Lower lobe of right lung (tissue), 2 donors: ENCODE measurements around the gene PKNOX2. TPM values are rescaled to one million over a fixed set of nuclear protein-coding genes. Genes with fewer than 3 reads are reported as not detected.

Experiments
- ATAC-seq, 2 donors: fragments of 200-7000 bp; cut with Tn5 transposase; one replicate each; pipeline ENCODE4 v1.9.1; 2020 to 2022; ENCODE audit warnings: mild to moderate bottlenecking in 2 of 2, moderate library complexity in 2 of 2
- DNase-seq: peaks from one replicate; pipeline ENCODE4 v3.0.0-alpha.2; 2020
- H3K27ac ChIP-seq: fragments of 200-600 bp; one replicate; pipeline ENCODE4 v1.8.0; 2022
- H3K27me3 ChIP-seq: fragments of 200-600 bp; one replicate; pipeline ENCODE4 v1.8.0; 2022; ENCODE audit warnings: low read depth
- H3K36me3 ChIP-seq: fragments of 200-600 bp; one replicate; pipeline ENCODE4 v1.8.0; 2022; ENCODE audit warnings: mild to moderate bottlenecking
- H3K4me1 ChIP-seq: fragments of 200-600 bp; one replicate; pipeline ENCODE4 v1.8.0; 2022
- H3K4me3 ChIP-seq: fragments of 200-600 bp; one replicate; pipeline ENCODE4 v1.8.0; 2022; ENCODE audit warnings: mild to moderate bottlenecking
- H3K9me3 ChIP-seq: fragments of 200-600 bp; one replicate; pipeline ENCODE4 v1.8.0; 2022
- CTCF ChIP-seq: fragments of 200-600 bp; IDR thresholded peaks from one replicate; pipeline ENCODE4 v1.8.0; 2022; ENCODE audit warnings: antibody characterized with exemption, mild to moderate bottlenecking
- intact Hi-C: fragments of 100-400 bp; cut with DNase I; formaldehyde crosslinking; loops from one replicate; pipeline ENCODE4 v1.11.0; 2022
- total RNA-seq: library from RNA; stranded (reverse); fragmentation: NEBNext Ultra II Directional; extraction: Animal tissue kit (Norgen Biotek cat#: 25700); gene quantifications from one replicate; pipeline ENCODE4 v1.2.1, GENCODE V29; 2021
- donor health status: DM: no; HTN: yes; CAD: no; lungs with severe emphysema.

Gene PKNOX2
- total RNA-seq, 1 donor from 2014 or later: 14.4 TPM

- DNase-seq: no peak
- Histone ChIP-seq H3K4me1 (peaks cover 16% of the 10 kb centered on the region), H3K36me3 (no peaks in the 10 kb centered on the region), H3K27me3 (peaks cover 38% of the 10 kb centered on the region), H3K9me3 (no peaks in the 10 kb centered on the region), H3K27ac (no peak overlapping the region), H3K4me3 (no peak overlapping the region)
- intact Hi-C loops: no loop called here
- TF ChIP-seq CTCF: no peak
- ATAC-seq: no peak
Observed at GRCh38 chr11:125372088-125372487, 207.5 kb downstream of the PKNOX2 start.

- H3K27me3 ChIP-seq: peaks cover 38% of the 10 kb centered on the region
- intact Hi-C loops: no loop called here
- ATAC-seq (no peak), DNase-seq (no peak)
- peaks cover 16% of the 10 kb centered on the region for H3K4me1 ChIP-seq
- TF ChIP-seq CTCF: no peak
- H3K4me3 ChIP-seq: no peak overlapping the region
- no peaks in the 10 kb centered on the region for H3K9me3 ChIP-seq
- H3K36me3 ChIP-seq: no peaks in the 10 kb centered on the region
- peak overlapping the region; percentile 41 for H3K27ac ChIP-seq
Observed at GRCh38 chr11:125372911-125373310, 208.4 kb downstream of the PKNOX2 start.

GRCh38 chr11:125373426-125374391 lies 209.2 kb downstream of the PKNOX2 start:
- intact Hi-C loops: no loop called here
- no peak overlapping the region for H3K4me3 ChIP-seq
- no peak for TF ChIP-seq CTCF
- no peaks in the 10 kb centered on the region for H3K36me3 ChIP-seq
- H3K27me3 ChIP-seq: peaks cover 38% of the 10 kb centered on the region
- ATAC-seq (peak; percentile 65 to 79), DNase-seq (no peak)
- no peaks in the 10 kb centered on the region for H3K9me3 ChIP-seq
- H3K27ac ChIP-seq: peak overlapping the region; percentile 56
- H3K4me1 ChIP-seq: peaks cover 16% of the 10 kb centered on the region

GRCh38 chr11:125374398-125374797 lies 209.8 kb downstream of the PKNOX2 start:
- H3K27me3 ChIP-seq: peaks cover 37% of the 10 kb centered on the region
- no peak overlapping the region for H3K4me3 ChIP-seq
- peaks cover 16% of the 10 kb centered on the region for H3K4me1 ChIP-seq
- H3K36me3 ChIP-seq: no peaks in the 10 kb centered on the region
- no peak for TF ChIP-seq CTCF
- DNase-seq (no peak), ATAC-seq (no peak)
- peak overlapping the region; percentile 56 for H3K27ac ChIP-seq
- no peaks in the 10 kb centered on the region for H3K9me3 ChIP-seq
- intact Hi-C loops: no loop called here

- no peak for TF ChIP-seq CTCF
- DNase-seq (no peak), ATAC-seq (no peak)
- H3K36me3 ChIP-seq: no peaks in the 10 kb centered on the region
- intact Hi-C loops: no loop called here
- H3K27me3 ChIP-seq: peaks cover 30% of the 10 kb centered on the region
- peaks cover 16% of the 10 kb centered on the region for H3K4me1 ChIP-seq
- no peaks in the 10 kb centered on the region for H3K9me3 ChIP-seq
- no peak overlapping the region for H3K4me3 ChIP-seq
- peak overlapping the region; percentile 56 for H3K27ac ChIP-seq
Observed at GRCh38 chr11:125375146-125375545, 210.6 kb downstream of the PKNOX2 start.
